ENCODE data around the gene TMEM51. TPM values are rescaled to one million over a fixed set of nuclear protein-coding genes. Genes with fewer than 3 reads are reported as not detected.
"Not testable (repeated sequence)": the region's sequence is repeated elsewhere in the genome, so short reads cannot be mapped to it uniquely, and the experiment has no call there.

TMEM51 gene
- total RNA-seq, 1 donor from 2014 or later: 1.9 TPM

DNA sequence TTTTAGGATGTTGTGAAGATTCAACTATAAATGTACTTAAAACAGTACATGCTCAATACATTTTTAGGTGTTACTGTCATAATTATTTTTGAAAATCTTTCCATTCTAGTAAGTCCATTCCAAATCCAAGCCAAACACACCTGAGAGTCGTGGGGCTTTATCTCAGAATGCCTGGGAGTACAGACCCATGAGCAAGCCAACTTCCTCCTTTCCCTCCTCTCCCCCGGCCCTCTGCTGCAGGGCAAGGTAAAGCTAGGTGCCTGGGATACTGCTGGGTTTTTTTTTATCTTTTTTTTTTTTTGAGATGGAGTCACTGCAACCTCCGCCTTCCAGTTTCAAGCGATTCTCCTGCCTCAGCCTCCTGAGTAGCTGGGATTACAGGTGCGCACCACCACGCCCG lies 16.5 kb downstream of the TMEM51 start:
- TF ChIP-seq, protein P1, sequence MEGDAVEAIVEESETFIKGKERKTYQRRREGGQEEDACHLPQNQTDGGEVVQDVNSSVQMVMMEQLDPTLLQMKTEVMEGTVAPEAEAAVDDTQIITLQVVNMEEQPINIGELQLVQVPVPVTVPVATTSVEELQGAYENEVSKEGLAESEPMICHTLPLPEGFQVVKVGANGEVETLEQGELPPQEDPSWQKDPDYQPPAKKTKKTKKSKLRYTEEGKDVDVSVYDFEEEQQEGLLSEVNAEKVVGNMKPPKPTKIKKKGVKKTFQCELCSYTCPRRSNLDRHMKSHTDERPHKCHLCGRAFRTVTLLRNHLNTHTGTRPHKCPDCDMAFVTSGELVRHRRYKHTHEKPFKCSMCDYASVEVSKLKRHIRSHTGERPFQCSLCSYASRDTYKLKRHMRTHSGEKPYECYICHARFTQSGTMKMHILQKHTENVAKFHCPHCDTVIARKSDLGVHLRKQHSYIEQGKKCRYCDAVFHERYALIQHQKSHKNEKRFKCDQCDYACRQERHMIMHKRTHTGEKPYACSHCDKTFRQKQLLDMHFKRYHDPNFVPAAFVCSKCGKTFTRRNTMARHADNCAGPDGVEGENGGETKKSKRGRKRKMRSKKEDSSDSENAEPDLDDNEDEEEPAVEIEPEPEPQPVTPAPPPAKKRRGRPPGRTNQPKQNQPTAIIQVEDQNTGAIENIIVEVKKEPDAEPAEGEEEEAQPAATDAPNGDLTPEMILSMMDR (IDR thresholded peaks at IDR 0.05): no peak
- no peaks in the 10 kb centered on the region for H3K27me3 Mint-ChIP-seq (ENCODE audit: low read depth)
- peaks cover 19% of the 10 kb centered on the region for H3K4me1 Mint-ChIP-seq (ENCODE audit: low read depth)
- H3K27ac Mint-ChIP-seq (ENCODE audit: unreplicated experiment): no peak overlapping the region
- H3K36me3 Mint-ChIP-seq (ENCODE audit: low read depth): no peaks in the 10 kb centered on the region
- DNase-seq (ENCODE audit: low spot score): no peak
- H3K9me3 Mint-ChIP-seq (ENCODE audit: low read depth): no peaks in the 10 kb centered on the region
- H3K4me3 Mint-ChIP-seq (ENCODE audit: unreplicated experiment): no peak overlapping the region

DNA sequence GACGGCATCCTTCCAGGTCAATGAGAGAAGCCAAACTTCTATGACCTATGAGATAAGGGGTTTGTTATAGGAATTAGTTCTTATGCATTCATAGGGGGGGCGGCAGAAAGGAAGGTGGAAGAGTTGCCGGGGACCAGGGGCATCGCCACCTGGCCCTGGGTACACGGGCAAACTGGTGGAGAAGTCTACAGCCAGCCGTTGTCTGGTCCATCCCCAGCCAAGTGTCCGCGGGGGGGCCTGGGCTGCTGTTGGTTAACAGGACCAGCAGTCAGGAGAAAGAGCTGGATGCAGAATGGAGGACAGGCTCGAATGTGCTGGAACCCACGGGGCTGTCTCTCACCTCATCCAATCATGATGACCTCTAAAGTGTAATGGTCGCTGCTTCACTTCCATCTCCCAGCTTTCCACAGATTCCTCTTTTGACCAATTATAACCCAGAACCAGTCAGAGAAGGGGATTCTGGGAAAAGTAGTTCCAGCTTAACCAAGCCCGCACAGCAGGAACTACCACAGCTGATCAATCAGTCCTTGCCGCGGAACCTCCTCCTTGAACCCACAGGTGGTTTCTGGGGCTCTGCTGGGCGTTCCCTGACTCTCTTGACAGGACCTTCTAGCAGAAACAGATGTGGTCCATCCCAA lies 17.8 kb downstream of the TMEM51 start:
- TF ChIP-seq, protein P1 (IDR thresholded peaks at IDR 0.05): no peak
- Mint-ChIP-seq H3K4me3 (ENCODE audit: unreplicated experiment) (no peak overlapping the region), H3K27me3 (ENCODE audit: low read depth) (peaks cover 1% of the 10 kb centered on the region), H3K4me1 (ENCODE audit: low read depth) (peaks cover 19% of the 10 kb centered on the region), H3K9me3 (ENCODE audit: low read depth) (no peaks in the 10 kb centered on the region), H3K36me3 (ENCODE audit: low read depth) (no peaks in the 10 kb centered on the region), H3K27ac (ENCODE audit: unreplicated experiment) (no peak overlapping the region)
- no peak for DNase-seq (ENCODE audit: low spot score)

DNA sequence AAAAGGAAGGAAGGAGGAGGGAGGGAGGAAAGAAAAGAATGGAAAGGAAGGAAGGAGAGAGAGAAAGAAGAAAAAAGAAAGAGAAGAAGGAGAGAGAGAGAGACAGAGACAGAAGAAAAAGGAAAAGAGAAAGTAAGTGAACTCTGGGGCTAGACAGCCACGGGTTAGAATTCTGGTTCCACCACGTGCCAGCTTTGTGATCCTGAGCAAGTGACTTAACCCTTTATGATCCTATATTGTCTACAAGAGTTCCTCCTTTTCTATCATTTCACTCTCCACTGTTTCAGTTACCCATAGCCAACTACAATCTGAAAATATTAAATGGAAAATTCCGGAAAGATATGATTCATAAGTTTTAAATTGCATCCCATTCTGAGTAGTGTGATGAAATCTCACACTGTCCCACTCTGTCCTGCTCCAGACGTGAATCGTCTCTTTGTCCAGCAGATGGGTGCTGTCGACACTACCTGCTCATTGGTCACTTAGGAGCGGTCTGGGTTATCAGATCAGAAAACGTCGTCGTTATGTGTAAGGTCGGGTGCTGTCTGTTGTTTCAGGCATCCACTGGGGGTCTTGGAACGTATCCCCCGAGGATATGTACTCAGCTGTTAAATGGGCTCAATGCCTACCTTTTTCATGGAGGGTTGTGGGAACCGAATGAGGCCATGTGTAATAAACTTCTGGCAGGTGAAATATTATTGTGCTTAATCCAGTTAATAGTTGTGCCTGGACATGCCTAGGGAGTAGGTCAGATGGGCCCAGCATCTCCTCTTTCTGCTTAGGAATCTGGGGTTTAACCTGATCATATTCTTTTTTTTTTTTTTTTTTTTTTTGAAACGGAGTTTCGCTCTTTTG lies 19.1 kb downstream of the TMEM51 start:
- H3K27me3 Mint-ChIP-seq (ENCODE audit: low read depth): peaks cover 1% of the 10 kb centered on the region
- DNase-seq (ENCODE audit: low spot score): no peak
- TF ChIP-seq, protein P1 (IDR thresholded peaks at IDR 0.05): no peak

DNA sequence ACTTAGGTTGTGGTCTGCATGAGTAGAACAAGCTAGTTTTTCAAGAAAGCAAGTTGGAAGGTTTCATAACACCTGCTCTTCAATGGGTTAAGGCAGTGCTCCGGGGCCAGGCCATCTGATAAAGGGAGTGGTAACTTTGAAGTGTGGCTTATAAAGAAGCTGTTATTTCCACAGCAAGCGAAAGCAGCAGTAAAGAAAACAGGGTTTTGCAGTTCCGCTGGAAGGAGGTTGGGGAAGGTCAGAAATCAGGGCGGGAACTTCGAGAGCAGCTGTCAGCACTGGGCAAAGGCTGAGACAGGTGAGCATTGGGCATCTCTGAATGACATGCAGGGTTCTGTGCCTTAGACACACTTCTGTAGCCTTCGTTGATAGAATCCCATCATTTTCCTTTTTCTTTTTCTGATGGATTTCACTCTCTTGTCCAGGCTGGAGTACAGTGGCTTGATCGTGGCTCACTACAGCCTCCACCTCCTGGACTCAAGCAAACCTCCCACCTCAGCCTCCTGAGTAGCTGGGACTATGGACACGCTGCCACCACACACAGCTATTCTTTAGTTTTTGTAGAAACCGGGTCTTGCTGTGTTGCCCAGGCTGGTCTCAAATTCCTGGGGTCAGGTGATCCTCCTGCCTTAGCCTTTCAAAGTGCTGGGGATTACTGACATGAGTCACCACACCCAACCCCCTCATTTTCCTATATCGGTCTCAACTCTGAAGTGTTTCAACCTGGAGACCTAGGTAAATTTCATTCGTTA lies 20.5 kb downstream of the TMEM51 start:
- no peak overlapping the region for H3K4me3 Mint-ChIP-seq (ENCODE audit: unreplicated experiment)
- peaks cover 1% of the 10 kb centered on the region for H3K27me3 Mint-ChIP-seq (ENCODE audit: low read depth)
- H3K9me3 Mint-ChIP-seq (ENCODE audit: low read depth): no peaks in the 10 kb centered on the region
- TF ChIP-seq, protein P1 (IDR thresholded peaks at IDR 0.05): no peak
- H3K27ac Mint-ChIP-seq (ENCODE audit: unreplicated experiment): no peak overlapping the region
- no peak for DNase-seq (ENCODE audit: low spot score)
- peaks cover 17% of the 10 kb centered on the region for H3K4me1 Mint-ChIP-seq (ENCODE audit: low read depth)
- no peaks in the 10 kb centered on the region for H3K36me3 Mint-ChIP-seq (ENCODE audit: low read depth)

More for the DNA sequence above, 19.1 kb downstream of the TMEM51 start:
- peaks cover 19% of the 10 kb centered on the region for H3K4me1 Mint-ChIP-seq (ENCODE audit: low read depth)
- H3K4me3 Mint-ChIP-seq (ENCODE audit: unreplicated experiment): no peak overlapping the region
- no peaks in the 10 kb centered on the region for H3K9me3 Mint-ChIP-seq (ENCODE audit: low read depth)
- peak overlapping the region; percentile 66 for H3K27ac Mint-ChIP-seq (ENCODE audit: unreplicated experiment)
- H3K36me3 Mint-ChIP-seq (ENCODE audit: low read depth): no peaks in the 10 kb centered on the region

DNA sequence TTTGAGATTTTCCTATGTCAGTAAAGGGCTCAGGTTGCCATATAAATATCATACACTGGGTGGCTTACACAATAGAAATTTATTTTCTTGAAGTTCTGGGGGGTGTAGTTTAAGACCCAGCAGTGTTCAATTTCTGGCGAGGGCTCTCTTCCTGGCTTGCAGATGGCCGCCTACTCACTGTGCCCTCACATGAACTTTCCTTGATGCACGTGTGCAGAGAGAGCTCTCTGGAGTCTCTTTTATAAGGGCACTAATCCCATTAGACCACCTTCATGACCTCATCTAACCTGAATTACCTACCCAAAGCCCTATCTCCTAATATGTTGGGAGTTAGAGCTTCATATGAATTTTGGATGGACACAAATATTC lies 21.1 kb downstream of the TMEM51 start:
- Mint-ChIP-seq H3K27ac (ENCODE audit: unreplicated experiment) (no peak overlapping the region), H3K36me3 (ENCODE audit: low read depth) (no peaks in the 10 kb centered on the region)

DNA sequence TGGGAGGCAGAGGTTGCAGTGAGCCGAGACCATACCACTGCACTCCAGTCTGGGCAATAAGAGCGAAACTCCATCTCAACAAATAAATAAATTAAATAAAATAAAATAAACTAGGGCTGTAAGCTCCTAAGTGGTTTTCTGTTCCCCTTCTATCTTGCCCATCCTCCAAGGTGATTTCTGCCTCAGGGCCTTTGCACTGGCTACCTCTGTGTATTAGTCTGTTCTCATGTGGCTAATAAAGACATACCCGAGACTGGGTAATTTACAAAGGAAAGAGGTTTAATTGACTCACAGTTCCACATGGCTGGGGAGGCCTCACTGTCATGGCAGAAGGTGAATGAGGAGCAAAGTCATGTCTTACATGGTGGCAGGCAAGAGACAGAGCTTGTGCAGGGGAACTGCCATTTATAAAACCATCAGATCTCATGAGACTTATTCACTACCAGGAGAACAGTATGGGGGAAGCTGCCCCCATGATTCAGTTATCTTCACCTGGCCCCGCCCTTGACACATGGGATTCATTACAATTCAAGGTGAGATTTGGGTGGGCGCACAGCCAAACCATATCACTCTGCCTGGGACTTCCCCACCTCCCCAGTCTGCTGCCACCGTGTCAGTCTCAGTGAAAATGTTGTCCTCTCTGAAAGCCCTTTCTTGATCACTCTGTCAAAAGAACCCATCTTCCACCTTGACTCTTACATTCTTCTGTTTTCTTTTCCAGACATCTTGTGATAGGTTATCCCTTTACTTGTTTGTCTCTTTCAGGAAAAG lies 22.0 kb downstream of the TMEM51 start:
- H3K27ac Mint-ChIP-seq (ENCODE audit: unreplicated experiment); DNase-seq (ENCODE audit: low spot score); H3K27me3 Mint-ChIP-seq (ENCODE audit: low read depth); H3K36me3 Mint-ChIP-seq (ENCODE audit: low read depth); H3K4me3 Mint-ChIP-seq (ENCODE audit: unreplicated experiment); H3K9me3 Mint-ChIP-seq (ENCODE audit: low read depth): not testable (repeated sequence)
- H3K4me1 Mint-ChIP-seq (ENCODE audit: low read depth): peaks cover 23% of the 10 kb centered on the region

More for the DNA sequence above, 21.1 kb downstream of the TMEM51 start:
- no peak for DNase-seq (ENCODE audit: low spot score)
- Mint-ChIP-seq H3K9me3 (ENCODE audit: low read depth) (no peaks in the 10 kb centered on the region), H3K4me1 (ENCODE audit: low read depth) (peaks cover 23% of the 10 kb centered on the region), H3K4me3 (ENCODE audit: unreplicated experiment) (no peak overlapping the region), H3K27me3 (ENCODE audit: low read depth) (peaks cover 1% of the 10 kb centered on the region)
- TF ChIP-seq, protein P1 (IDR thresholded peaks at IDR 0.05): no peak

Data from chondrocyte (in vitro differentiated cells).